K562 (cell line): ENCODE data around the gene TAF1B. TPM values are rescaled to one million over a fixed set of nuclear protein-coding genes. Genes with fewer than 3 reads are reported as not detected.

Experiments
- ELF4 ChIP-seq: fragments of 450-650 bp; formaldehyde crosslinking; IDR thresholded peaks from 2 replicates; pipeline ENCODE4 v1.4.0; 2022; ENCODE audit warnings: missing genetic modification characterization
- MEF2D ChIP-seq: conservative IDR thresholded peaks from 2 replicates; pipeline ENCODE4 v1.6.1; 2016; ENCODE audit warnings: low read depth, missing genetic modification characterization, missing compliant biosample characterization
- NR2C2 ChIP-seq, 2 experiments: fragments of 200-800 bp in 1 of 2; sonication (Bioruptor generic) in 1 of 2; sonication (generic) in 1 of 2; formaldehyde crosslinking in 1 of 2; IDR thresholded peaks; 2 replicates each; pipeline versions ENCODE4 v1.6.1 to v1.8.0; 2016 to 2022; ENCODE audit warnings: mild to moderate bottlenecking in 1 of 2, missing compliant biosample characterization in 1 of 2, missing genetic modification characterization in 1 of 2, missing genetic modification reagents in 1 of 2
- RFX1 ChIP-seq: fragments of 450-650 bp; IDR thresholded peaks from 2 replicates; pipeline ENCODE4 v1.6.1; 2016; ENCODE audit warnings: mild to moderate bottlenecking, moderate library complexity
- TAF9B ChIP-seq: fragments of 450-650 bp; IDR thresholded peaks from 2 replicates; pipeline ENCODE4 v1.6.1; 2018; ENCODE audit warnings: mild to moderate bottlenecking; ENCODE audit not compliant: partially characterized antibody
- TCFL5 ChIP-seq: fragments of 250-450 bp; sonication (Bioruptor Pico); conservative IDR thresholded peaks from 2 replicates; pipeline ENCODE4 v1.6.1; 2021; ENCODE audit warnings: mild to moderate bottlenecking, moderate library complexity, matching md5 sums
- ZNF143 ChIP-seq: sonication (generic); formaldehyde crosslinking; IDR thresholded peaks from 2 replicates; pipeline ENCODE4 v1.9.0; 2022; ENCODE audit warnings: mild to moderate bottlenecking, missing genetic modification reagents
- ZNF644 ChIP-seq: fragments of 200-800 bp; sonication (Bioruptor generic); IDR thresholded peaks from 2 replicates; pipeline ENCODE4 v1.6.1; 2016; ENCODE audit warnings: low read depth, missing genetic modification characterization, missing compliant biosample characterization
- polyA plus RNA-seq, 8 experiments: library from polyadenylated mRNA; depleted of rRNA in 4 of 8; stranded (reverse) in 5 of 8; unstranded in 3 of 8; fragments of >200 nt; fragmentation: Nextera tagmentation in 2 of 8; fragmentation: Illumina TruSeq in 1 of 8; extraction: Ambion mirVana in 2 of 8; extraction: Trizol in 1 of 8; gene quantifications; 2 replicates each; pipeline versions ENCODE4 v1.2.1 to v1.2.3, GENCODE V29; 2011 to 2014; ENCODE audit warnings: inconsistent platforms in 1 of 8, missing spikeins in 1 of 8
- total RNA-seq, 7 experiments: library from RNA; depleted of rRNA in 6 of 7; stranded (reverse); fragments of >200 nt in 6 of 7; fragmentation: Illumina TruSeq in 2 of 7; extraction: Trizol in 2 of 7; gene quantifications; 2 replicates each; pipeline versions ENCODE4 v1.2.1 to v1.2.3, GENCODE V29; 2011 to 2021; ENCODE audit warnings: low replicate concordance in 1 of 7
- TF ChIP-seq, protein P1 (sequence below), 2 experiments: IDR thresholded peaks; 2 replicates each; pipeline ENCODE4 v1.6.1; 2011; ENCODE audit warnings: borderline replicate concordance in 1 of 2, control low read depth in 1 of 2, low read depth in 1 of 2, low read length in 1 of 2, mild to moderate bottlenecking in 1 of 2, mixed read lengths in 1 of 2, moderate library complexity in 1 of 2; ENCODE audit not compliant: insufficient read depth in 1 of 2, insufficient read length in 1 of 2, poor library complexity in 1 of 2, severe bottlenecking in 1 of 2; ENCODE audit errors: extremely low read depth in 1 of 2
- TF ChIP-seq, protein P2 (sequence below), 2 experiments: fragments of 450-650 bp; IDR thresholded peaks; 2 replicates each; pipeline ENCODE4 v1.6.1; 2016; ENCODE audit warnings: mild to moderate bottlenecking in 2 of 2, borderline replicate concordance in 1 of 2, low read depth in 1 of 2, moderate library complexity in 1 of 2
- TF ChIP-seq, protein P3 (sequence below): fragments of 200-800 bp; sonication (Bioruptor generic); IDR thresholded peaks from 2 replicates; pipeline ENCODE4 v1.6.1; 2017; ENCODE audit warnings: missing genetic modification characterization, missing compliant biosample characterization
- TF ChIP-seq, protein P4 (sequence below): fragments of 450-650 bp; formaldehyde crosslinking; IDR thresholded peaks from 2 replicates; pipeline ENCODE4 v1.4.0; 2020; ENCODE audit warnings: mild to moderate bottlenecking, mixed read lengths

The TAF1B gene
- total and polyA plus RNA-seq, 9 of the 15 experiments (the other 6 are each of a cell fraction or from before 2014, with no cell fraction given) = 8.8 to 25.1 (median 17.3) TPM

DNA sequence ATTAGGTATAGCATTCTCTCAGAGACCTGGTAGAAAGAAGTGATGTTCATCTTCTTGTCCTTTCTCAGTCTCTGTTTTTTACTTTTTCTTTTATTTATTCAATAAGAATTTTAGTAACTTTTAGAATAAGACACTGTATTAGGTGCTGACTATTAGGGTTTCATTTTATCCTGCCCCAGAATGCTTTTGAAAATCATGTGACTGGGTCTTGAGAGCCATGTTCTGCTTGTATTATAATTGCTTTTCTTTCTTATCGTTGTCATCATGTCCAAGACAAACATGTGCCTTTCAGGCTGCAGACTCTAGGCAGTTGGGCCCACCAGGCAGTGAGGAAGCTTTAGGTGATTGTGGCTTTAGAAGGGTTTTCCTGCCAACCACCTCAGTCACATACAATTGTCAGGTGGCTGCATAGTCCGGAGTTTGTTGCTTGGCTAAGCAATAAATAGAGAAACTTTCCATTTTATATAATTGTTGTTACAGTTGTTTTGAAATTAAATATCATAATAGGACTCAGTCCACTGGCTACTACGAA is 123.3 kb downstream of the TAF1B start (continued):
- TF ChIP-seq ELF4 (peak; percentile 17; the same call in 1 of the 2 replicates), RFX1 (no peak; the same call in 1 of the 2 replicates), NR2C2 (CRISPR knock-in tag; IDR thresholded peaks at IDR 0.05) (no peak), NR2C2 (tag; IDR thresholded peaks at IDR 0.05) (no peak), TCFL5 (CRISPR knock-in tag) (no peak), TAF9B (no peak), ZNF644 (tag) (no peak), ZNF143 (CRISPR knock-in tag) (no peak), MEF2D (0 out of 2 replicates have a peak, but pooled peaks have one; percentile 12)
- TF ChIP-seq, protein P1, sequence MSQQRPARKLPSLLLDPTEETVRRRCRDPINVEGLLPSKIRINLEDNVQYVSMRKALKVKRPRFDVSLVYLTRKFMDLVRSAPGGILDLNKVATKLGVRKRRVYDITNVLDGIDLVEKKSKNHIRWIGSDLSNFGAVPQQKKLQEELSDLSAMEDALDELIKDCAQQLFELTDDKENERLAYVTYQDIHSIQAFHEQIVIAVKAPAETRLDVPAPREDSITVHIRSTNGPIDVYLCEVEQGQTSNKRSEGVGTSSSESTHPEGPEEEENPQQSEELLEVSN (IDR thresholded peaks at IDR 0.05; ENCODE audit: borderline replicate concordance in 1 of 2, extremely low read depth in 1 of 2, insufficient read depth in 1 of 2, insufficient read length in 1 of 2, low read depth in 1 of 2, low read length in 1 of 2, poor library complexity in 1 of 2, severe bottlenecking in 1 of 2) = no peak
- TF ChIP-seq, protein P2, sequence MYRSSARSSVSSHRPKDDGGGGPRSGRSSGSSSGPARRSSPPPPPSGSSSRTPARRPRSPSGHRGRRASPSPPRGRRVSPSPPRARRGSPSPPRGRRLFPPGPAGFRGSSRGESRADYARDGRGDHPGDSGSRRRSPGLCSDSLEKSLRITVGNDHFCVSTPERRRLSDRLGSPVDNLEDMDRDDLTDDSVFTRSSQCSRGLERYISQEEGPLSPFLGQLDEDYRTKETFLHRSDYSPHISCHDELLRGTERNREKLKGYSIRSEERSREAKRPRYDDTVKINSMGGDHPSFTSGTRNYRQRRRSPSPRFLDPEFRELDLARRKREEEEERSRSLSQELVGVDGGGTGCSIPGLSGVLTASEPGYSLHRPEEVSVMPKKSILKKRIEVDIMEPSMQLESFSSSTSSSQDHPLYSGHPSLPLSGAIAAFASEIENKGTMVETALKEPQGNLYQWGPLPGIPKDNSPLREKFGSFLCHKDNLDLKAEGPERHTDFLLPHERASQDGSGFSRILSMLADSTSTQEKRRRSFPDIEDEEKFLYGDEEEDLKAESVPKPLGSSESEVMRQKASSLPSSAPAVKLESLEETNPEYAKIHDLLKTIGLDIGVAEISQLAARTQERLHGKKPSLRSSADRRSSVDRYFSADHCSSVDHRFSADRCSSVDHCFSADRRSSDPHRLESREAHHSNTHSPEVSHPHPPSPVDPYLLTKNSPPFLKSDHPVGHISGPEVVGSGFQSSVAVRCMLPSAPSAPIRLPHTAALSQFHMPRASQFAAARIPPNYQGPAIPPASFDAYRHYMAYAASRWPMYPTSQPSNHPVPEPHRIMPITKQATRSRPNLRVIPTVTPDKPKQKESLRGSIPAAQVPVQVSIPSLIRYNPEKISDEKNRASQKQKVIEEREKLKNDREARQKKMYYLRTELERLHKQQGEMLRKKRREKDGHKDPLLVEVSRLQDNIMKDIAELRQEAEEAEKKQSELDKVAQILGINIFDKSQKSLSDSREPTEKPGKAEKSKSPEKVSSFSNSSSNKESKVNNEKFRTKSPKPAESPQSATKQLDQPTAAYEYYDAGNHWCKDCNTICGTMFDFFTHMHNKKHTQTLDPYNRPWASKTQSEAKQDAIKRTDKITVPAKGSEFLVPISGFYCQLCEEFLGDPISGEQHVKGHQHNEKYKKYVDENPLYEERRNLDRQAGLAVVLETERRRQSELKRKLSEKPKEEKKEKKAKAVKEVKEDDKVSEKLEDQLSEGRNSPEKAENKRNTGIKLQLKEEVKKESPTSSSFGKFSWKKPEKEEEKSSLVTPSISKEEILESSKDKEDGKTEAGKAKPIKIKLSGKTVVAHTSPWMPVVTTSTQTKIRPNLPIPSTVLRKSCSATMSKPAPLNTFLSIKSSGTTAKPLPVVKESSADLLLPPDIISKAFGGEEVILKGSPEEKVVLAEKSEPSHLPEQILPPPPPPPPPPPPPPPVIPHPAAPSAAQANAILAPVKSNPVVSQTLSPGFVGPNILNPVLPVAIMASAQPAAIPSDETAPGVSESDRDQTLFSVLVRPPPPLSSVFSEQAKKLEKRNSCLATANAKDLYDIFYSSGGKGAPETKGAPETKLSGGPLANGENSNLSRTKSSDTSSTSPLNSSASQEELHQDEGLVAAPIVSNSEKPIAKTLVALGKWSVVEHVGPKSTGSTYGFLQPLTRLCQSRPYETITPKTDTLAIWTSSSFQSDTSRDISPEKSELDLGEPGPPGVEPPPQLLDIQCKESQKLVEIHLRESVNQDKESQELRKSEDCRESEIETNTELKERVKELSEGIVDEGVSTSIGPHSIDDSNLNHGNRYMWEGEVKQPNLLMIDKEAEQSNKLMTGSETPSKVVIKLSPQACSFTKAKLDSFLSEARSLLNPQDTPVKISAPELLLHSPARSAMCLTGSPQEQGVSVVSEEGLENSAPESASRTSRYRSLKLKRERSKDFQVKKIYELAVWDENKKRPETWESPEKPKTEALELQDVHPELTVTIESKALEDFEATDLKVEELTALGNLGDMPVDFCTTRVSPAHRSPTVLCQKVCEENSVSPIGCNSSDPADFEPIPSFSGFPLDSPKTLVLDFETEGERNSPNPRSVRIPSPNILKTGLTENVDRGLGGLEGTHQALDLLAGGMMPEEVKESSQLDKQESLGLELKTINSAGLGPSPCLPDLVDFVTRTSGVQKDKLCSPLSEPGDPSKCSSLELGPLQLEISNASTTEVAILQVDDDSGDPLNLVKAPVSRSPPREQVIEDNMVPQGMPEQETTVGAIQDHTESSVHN (IDR thresholded peaks at IDR 0.05; ENCODE audit: borderline replicate concordance in 1 of 2, low read depth in 1 of 2) = no peak
- TF ChIP-seq, protein P3, sequence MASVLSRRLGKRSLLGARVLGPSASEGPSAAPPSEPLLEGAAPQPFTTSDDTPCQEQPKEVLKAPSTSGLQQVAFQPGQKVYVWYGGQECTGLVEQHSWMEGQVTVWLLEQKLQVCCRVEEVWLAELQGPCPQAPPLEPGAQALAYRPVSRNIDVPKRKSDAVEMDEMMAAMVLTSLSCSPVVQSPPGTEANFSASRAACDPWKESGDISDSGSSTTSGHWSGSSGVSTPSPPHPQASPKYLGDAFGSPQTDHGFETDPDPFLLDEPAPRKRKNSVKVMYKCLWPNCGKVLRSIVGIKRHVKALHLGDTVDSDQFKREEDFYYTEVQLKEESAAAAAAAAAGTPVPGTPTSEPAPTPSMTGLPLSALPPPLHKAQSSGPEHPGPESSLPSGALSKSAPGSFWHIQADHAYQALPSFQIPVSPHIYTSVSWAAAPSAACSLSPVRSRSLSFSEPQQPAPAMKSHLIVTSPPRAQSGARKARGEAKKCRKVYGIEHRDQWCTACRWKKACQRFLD (CRISPR knock-in tag) = peak; percentile 35; the same call in 1 of the 2 replicates
- TF ChIP-seq, protein P4, sequence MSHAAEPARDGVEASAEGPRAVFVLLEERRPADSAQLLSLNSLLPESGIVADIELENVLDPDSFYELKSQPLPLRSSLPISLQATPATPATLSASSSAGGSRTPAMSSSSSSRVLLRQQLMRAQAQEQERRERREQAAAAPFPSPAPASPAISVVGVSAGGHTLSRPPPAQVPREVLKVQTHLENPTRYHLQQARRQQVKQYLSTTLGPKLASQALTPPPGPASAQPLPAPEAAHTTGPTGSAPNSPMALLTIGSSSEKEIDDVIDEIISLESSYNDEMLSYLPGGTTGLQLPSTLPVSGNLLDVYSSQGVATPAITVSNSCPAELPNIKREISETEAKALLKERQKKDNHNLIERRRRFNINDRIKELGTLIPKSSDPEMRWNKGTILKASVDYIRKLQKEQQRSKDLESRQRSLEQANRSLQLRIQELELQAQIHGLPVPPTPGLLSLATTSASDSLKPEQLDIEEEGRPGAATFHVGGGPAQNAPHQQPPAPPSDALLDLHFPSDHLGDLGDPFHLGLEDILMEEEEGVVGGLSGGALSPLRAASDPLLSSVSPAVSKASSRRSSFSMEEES (CRISPR knock-in tag) = peak; percentile 59
